ENCODE measurements around the gene COL5A1. TPM values are rescaled to one million over a fixed set of nuclear protein-coding genes. Genes with fewer than 3 reads are reported as not detected.

COL5A1 gene
- total and polyA plus RNA-seq, 4 donors, result 12.2 to 169 (median 65.4) TPM

- ATAC-seq (ENCODE audit: insufficient read depth, low FRiP score) (no peak), DNase-seq (no peak)
- Histone ChIP-seq H3K9ac (ENCODE audit: insufficient read depth in 1 of 2, low read length in 2 of 2) (no peak overlapping the region), H3K4me1 (ENCODE audit: control insufficient read depth in 5 of 5, insufficient read depth in 5 of 5, low read length in 5 of 5) (no peaks in the 10 kb centered on the region), H3K36me3 (ENCODE audit: control insufficient read depth in 4 of 4, insufficient read depth in 4 of 4, low read length in 4 of 4) (peaks cover 0 to 48% (median 13%) of the 10 kb centered on the region in 4 donors), H3K27me3 (ENCODE audit: control insufficient read depth in 3 of 3, insufficient read depth in 3 of 3, low read length in 2 of 3) (no peaks in the 10 kb centered on the region), H3K4me3 (no peak overlapping the region), H3K9me3 (ENCODE audit: control insufficient read depth in 4 of 4, insufficient read depth in 3 of 4, low read length in 3 of 4) (no peaks in the 10 kb centered on the region), H3K27ac (ENCODE audit: low read depth in 1 of 2, low read length in 1 of 2) (no peak overlapping the region)
- WGBS, 2 donors, result 93 to 97% methylated on average over 27 to 29 of the region's 29 CpGs
- TF ChIP-seq CTCF (IDR thresholded peaks at IDR 0.05; ENCODE audit: control extremely low read depth, extremely low read depth), result no peak
Observed at GRCh38 chr9:134818000-134818568, 176.5 kb downstream of the COL5A1 start.

DNA sequence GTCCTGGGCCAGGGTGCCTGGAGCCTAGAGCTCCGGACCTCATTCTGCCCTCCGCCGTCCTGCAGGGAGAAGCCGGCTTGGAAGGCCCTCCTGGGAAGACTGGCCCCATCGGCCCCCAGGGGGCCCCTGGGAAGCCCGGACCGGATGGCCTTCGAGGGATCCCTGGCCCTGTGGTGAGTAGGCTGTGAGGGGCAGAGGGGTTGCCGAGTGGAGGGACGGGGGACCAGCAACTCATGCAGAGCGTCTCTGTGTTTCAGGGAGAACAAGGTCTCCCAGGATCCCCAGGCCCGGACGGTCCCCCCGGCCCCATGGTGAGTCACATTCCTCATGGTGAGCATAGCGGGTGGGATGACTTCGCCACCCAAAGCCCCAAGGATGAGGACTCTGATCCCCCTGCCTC, 177.0 kb downstream of the COL5A1 start:
- no peak for TF ChIP-seq CTCF (IDR thresholded peaks at IDR 0.05; ENCODE audit: control extremely low read depth, extremely low read depth)
- WGBS, 2 donors, result 94 to 96% methylated on average over 16 of the region's 16 CpGs
- H3K27me3 ChIP-seq (ENCODE audit: control insufficient read depth in 3 of 3, insufficient read depth in 3 of 3, low read length in 2 of 3), result no peaks in the 10 kb centered on the region
- H3K9me3 ChIP-seq (ENCODE audit: control insufficient read depth in 4 of 4, insufficient read depth in 3 of 4, low read length in 3 of 4), result no peaks in the 10 kb centered on the region
- no peak for ATAC-seq (ENCODE audit: insufficient read depth, low FRiP score)
- H3K9ac ChIP-seq (ENCODE audit: insufficient read depth in 1 of 2, low read length in 2 of 2), result no peak overlapping the region
- peaks cover 0 to 49% (median 15%) of the 10 kb centered on the region in 4 donors for H3K36me3 ChIP-seq (ENCODE audit: control insufficient read depth in 4 of 4, insufficient read depth in 4 of 4, low read length in 4 of 4)
- H3K4me3 ChIP-seq, result no peak overlapping the region
- no peak overlapping the region for H3K27ac ChIP-seq (ENCODE audit: low read depth in 1 of 2, low read length in 1 of 2)
- H3K4me1 ChIP-seq (ENCODE audit: control insufficient read depth in 5 of 5, insufficient read depth in 5 of 5, low read length in 5 of 5), result no peaks in the 10 kb centered on the region
- DNase-seq, result no peak

- TF ChIP-seq CTCF (IDR thresholded peaks at IDR 0.05; ENCODE audit: control extremely low read depth, extremely low read depth), result no peak
- Histone ChIP-seq H3K36me3 (ENCODE audit: control insufficient read depth in 4 of 4, insufficient read depth in 4 of 4, low read length in 4 of 4) (peaks cover 0 to 44% (median 18%) of the 10 kb centered on the region in 4 donors), H3K9ac (ENCODE audit: insufficient read depth in 1 of 2, low read length in 2 of 2) (no peak overlapping the region), H3K9me3 (ENCODE audit: control insufficient read depth in 4 of 4, insufficient read depth in 3 of 4, low read length in 3 of 4) (no peaks in the 10 kb centered on the region), H3K4me3 (no peak overlapping the region), H3K27ac (ENCODE audit: low read depth in 1 of 2, low read length in 1 of 2) (no peak overlapping the region), H3K27me3 (ENCODE audit: control insufficient read depth in 3 of 3, insufficient read depth in 3 of 3, low read length in 2 of 3) (no peaks in the 10 kb centered on the region), H3K4me1 (ENCODE audit: control insufficient read depth in 5 of 5, insufficient read depth in 5 of 5, low read length in 5 of 5) (no peaks in the 10 kb centered on the region)
- WGBS, 2 donors, result 93% methylated on average over 13 of the region's 13 CpGs
- no peak for DNase-seq
- no peak for ATAC-seq (ENCODE audit: insufficient read depth, low FRiP score)
Observed at GRCh38 chr9:134820901-134821300, 179.3 kb downstream of the COL5A1 start.

GRCh38 chr9:134822541-134822940, 180.9 kb downstream of the COL5A1 start:
- Histone ChIP-seq H3K9me3 (ENCODE audit: control insufficient read depth in 4 of 4, insufficient read depth in 3 of 4, low read length in 3 of 4) (no peaks in the 10 kb centered on the region), H3K36me3 (ENCODE audit: control insufficient read depth in 4 of 4, insufficient read depth in 4 of 4, low read length in 4 of 4) (peaks cover 0 to 37% (median 14%) of the 10 kb centered on the region in 4 donors), H3K27me3 (ENCODE audit: control insufficient read depth in 3 of 3, insufficient read depth in 3 of 3, low read length in 2 of 3) (no peaks in the 10 kb centered on the region), H3K27ac (ENCODE audit: low read depth in 1 of 2, low read length in 1 of 2) (no peak overlapping the region), H3K4me3 (no peak overlapping the region), H3K4me1 (ENCODE audit: control insufficient read depth in 5 of 5, insufficient read depth in 5 of 5, low read length in 5 of 5) (no peaks in the 10 kb centered on the region), H3K9ac (ENCODE audit: insufficient read depth in 1 of 2, low read length in 2 of 2) (no peak overlapping the region)
- WGBS, 2 donors, result 83 to 93% methylated on average over 14 of the region's 14 CpGs
- no peak for TF ChIP-seq CTCF (IDR thresholded peaks at IDR 0.05; ENCODE audit: control extremely low read depth, extremely low read depth)
- ATAC-seq (ENCODE audit: insufficient read depth, low FRiP score) (no peak), DNase-seq (no peak)

Data from lung (tissue), 12 donors.